ENCODE results near the gene SLC25A30.
A peak's percentile ranks its signal among the peaks of the same experiment; 100 is the strongest.

Gene SLC25A30

DNA sequence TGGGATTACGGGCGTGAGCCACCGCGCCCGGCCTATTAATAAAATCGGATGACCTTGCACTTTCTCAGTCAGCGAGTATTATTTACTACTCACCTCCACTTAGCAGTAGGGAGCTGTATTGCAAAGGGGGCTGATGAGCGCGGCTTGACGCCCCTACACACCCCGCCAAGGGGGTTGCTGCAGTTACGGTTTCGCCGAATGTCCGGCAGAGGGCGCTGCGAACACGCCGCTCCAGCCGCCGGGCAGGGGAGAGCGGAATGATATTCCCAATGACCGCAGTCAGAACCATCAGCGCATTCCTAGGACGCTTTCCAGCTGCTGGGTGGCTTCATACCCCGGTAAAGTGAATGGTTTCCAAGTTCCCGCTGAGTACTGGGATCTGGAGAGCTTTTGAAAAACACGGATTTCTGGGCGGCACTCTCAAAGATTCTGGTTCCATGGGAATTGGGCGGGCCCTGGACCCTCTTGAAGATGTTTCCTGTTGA, 47.2 kb downstream of the SLC25A30 start:
- H3K36me3 ChIP-seq (ENCODE audit: control insufficient read depth in 2 of 2, insufficient read depth in 2 of 2, low read length in 2 of 2): peaks cover 0 to 3% of the 10 kb centered on the region in 2 donors
- H3K9ac ChIP-seq (ENCODE audit: low read depth in 1 of 2, low read length in 2 of 2): no peak overlapping the region
- peaks cover 4 to 24% of the 10 kb centered on the region in 2 donors for H3K4me1 ChIP-seq (ENCODE audit: control insufficient read depth in 2 of 2, insufficient read depth in 2 of 2, low read length in 2 of 2)
- no peaks in the 10 kb centered on the region for H3K9me3 ChIP-seq (ENCODE audit: control insufficient read depth in 2 of 2, low read length in 2 of 2)
- no peak overlapping the region for H3K27ac ChIP-seq (ENCODE audit: low read depth in 2 of 2, low read length in 2 of 2)
- H3K27me3 ChIP-seq (ENCODE audit: control insufficient read depth in 2 of 2, insufficient read depth in 2 of 2, low read length in 2 of 2): no peaks in the 10 kb centered on the region
- H3K4me3 ChIP-seq (ENCODE audit: low read length in 2 of 2): no peak overlapping the region

DNA sequence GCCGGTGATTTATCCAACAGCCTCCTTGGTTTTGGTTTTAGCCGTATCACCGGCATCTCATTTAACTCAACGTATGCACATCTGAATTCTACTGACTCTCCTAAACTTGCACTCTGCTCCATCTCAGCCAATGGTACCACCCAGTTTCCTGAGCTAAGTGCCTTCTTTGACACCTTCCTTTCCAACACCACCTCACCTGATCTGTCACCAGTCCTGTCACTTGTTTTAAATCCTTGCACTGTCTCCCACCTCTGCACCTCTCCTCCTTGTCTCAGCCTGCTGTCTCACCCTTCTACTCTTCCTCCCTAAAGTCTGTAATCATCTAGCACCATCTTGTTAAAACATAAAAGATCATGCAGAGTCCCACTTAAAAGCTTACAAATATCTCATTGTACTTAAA, 49.1 kb downstream of the SLC25A30 start:
- Histone ChIP-seq H3K4me1 (ENCODE audit: control insufficient read depth in 2 of 2, insufficient read depth in 2 of 2, low read length in 2 of 2) (peaks cover 4 to 24% of the 10 kb centered on the region in 2 donors), H3K36me3 (ENCODE audit: control insufficient read depth in 2 of 2, insufficient read depth in 2 of 2, low read length in 2 of 2) (peaks cover 0 to 7% of the 10 kb centered on the region in 2 donors), H3K27ac (ENCODE audit: low read depth in 2 of 2, low read length in 2 of 2) (no peak overlapping the region), H3K9ac (ENCODE audit: low read depth in 1 of 2, low read length in 2 of 2) (no peak overlapping the region), H3K27me3 (ENCODE audit: control insufficient read depth in 2 of 2, insufficient read depth in 2 of 2, low read length in 2 of 2) (no peaks in the 10 kb centered on the region), H3K9me3 (ENCODE audit: control insufficient read depth in 2 of 2, low read length in 2 of 2) (no peaks in the 10 kb centered on the region), H3K4me3 (ENCODE audit: low read length in 2 of 2) (no peak overlapping the region)

DNA sequence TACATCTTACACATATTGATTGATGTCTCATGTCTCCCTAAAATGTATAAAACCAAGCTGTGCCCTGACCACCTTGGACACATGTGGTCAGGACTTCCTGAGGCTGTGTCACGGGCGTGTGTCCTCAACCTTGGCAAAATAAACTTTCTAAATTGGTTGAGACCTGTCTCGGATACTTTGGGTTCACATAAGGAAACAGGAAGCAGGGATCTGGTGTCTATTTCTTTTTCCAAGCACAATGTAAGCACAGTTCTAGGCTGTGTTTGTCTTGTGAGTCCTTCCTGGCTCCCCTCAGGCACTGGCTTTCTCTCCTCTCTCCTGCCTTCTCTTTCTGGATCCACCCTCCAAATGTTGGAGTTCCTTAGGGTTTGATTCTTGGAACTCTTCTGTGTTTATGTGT, 49.6 kb downstream of the SLC25A30 start:
- peak overlapping the region in 1 of 2 donors; percentile 34 for H3K27ac ChIP-seq (ENCODE audit: low read depth in 2 of 2, low read length in 2 of 2)
- no peaks in the 10 kb centered on the region for H3K27me3 ChIP-seq (ENCODE audit: control insufficient read depth in 2 of 2, insufficient read depth in 2 of 2, low read length in 2 of 2)
- peaks cover 4 to 23% of the 10 kb centered on the region in 2 donors for H3K4me1 ChIP-seq (ENCODE audit: control insufficient read depth in 2 of 2, insufficient read depth in 2 of 2, low read length in 2 of 2)
- no peaks in the 10 kb centered on the region for H3K9me3 ChIP-seq (ENCODE audit: control insufficient read depth in 2 of 2, low read length in 2 of 2)
- H3K4me3 ChIP-seq (ENCODE audit: low read length in 2 of 2): no peak overlapping the region
- no peak overlapping the region for H3K9ac ChIP-seq (ENCODE audit: low read depth in 1 of 2, low read length in 2 of 2)
- peaks cover 0 to 7% of the 10 kb centered on the region in 2 donors for H3K36me3 ChIP-seq (ENCODE audit: control insufficient read depth in 2 of 2, insufficient read depth in 2 of 2, low read length in 2 of 2)

DNA sequence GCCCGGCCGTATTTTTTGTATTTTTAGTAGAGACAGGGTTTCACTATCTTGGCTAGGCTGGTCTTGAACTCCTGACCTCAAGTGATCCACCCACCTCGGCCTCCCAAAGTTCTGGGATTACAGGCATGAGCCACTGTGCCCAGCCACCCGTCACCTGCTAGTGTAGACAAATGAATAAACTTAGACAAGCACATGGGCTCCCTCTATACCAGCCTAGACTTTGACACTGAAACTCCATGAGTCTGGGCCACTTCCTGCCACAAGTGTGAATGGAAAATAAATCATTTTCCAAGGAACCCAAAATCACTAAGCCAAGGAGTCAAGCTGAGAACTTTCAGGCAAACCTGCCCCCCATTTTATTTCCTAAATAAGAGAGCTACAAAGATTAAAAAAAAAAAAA, 50.2 kb downstream of the SLC25A30 start:
- Histone ChIP-seq H3K27ac (ENCODE audit: low read depth in 2 of 2, low read length in 2 of 2) (peak overlapping the region in 1 of 2 donors; percentile 34), H3K4me3 (ENCODE audit: low read length in 2 of 2) (no peak overlapping the region), H3K9ac (ENCODE audit: low read depth in 1 of 2, low read length in 2 of 2) (no peak overlapping the region), H3K27me3 (ENCODE audit: control insufficient read depth in 2 of 2, insufficient read depth in 2 of 2, low read length in 2 of 2) (no peaks in the 10 kb centered on the region), H3K4me1 (ENCODE audit: control insufficient read depth in 2 of 2, insufficient read depth in 2 of 2, low read length in 2 of 2) (peaks cover 4 to 17% of the 10 kb centered on the region in 2 donors), H3K36me3 (ENCODE audit: control insufficient read depth in 2 of 2, insufficient read depth in 2 of 2, low read length in 2 of 2) (peaks cover 0 to 7% of the 10 kb centered on the region in 2 donors), H3K9me3 (ENCODE audit: control insufficient read depth in 2 of 2, low read length in 2 of 2) (no peaks in the 10 kb centered on the region)

DNA sequence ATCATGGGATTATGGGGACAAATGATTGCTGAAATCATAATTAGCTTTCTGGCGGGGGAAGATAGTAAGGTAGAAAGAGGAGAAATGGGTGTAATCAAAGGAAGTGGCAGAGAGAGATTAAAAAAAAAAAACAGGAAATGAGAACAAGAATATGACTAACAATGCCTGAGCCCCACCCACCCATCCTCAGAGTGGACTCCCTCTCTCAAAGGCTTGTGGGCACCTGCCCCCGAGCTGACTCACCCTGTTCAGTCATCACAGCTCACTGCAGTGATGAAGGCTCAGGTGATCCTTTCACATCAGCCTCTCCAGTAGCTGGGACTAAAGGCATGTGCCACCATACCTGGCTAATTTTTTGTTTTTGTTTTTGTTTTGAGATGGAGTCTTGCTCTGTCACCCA, 50.8 kb downstream of the SLC25A30 start:
- no peaks in the 10 kb centered on the region for H3K9me3 ChIP-seq (ENCODE audit: control insufficient read depth in 2 of 2, low read length in 2 of 2)
- peaks cover 5 to 12% of the 10 kb centered on the region in 2 donors for H3K36me3 ChIP-seq (ENCODE audit: control insufficient read depth in 2 of 2, insufficient read depth in 2 of 2, low read length in 2 of 2)
- H3K27me3 ChIP-seq (ENCODE audit: control insufficient read depth in 2 of 2, insufficient read depth in 2 of 2, low read length in 2 of 2): no peaks in the 10 kb centered on the region
- peaks cover 0 to 11% of the 10 kb centered on the region in 2 donors for H3K4me1 ChIP-seq (ENCODE audit: control insufficient read depth in 2 of 2, insufficient read depth in 2 of 2, low read length in 2 of 2)
- H3K27ac ChIP-seq (ENCODE audit: low read depth in 2 of 2, low read length in 2 of 2): peak overlapping the region in 1 of 2 donors; percentile 27
- no peak overlapping the region for H3K9ac ChIP-seq (ENCODE audit: low read depth in 1 of 2, low read length in 2 of 2)
- H3K4me3 ChIP-seq (ENCODE audit: low read length in 2 of 2): no peak overlapping the region

DNA sequence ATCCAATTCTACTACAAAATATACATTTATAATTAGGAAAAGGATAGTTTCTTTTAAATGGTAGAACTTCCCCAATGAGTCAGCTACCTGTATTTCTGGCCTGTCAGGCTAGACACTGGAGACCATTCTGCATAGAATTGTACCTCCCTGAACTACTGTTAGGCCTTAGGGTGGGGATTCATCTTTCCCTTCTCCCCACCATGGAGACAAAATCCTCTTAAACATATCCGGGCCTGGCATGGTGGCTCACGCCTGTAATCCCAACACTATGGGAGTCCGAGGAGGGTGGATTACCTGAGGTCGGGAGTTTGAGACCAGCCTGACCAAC, 52.7 kb downstream of the SLC25A30 start:
- Histone ChIP-seq H3K9ac (ENCODE audit: low read depth in 1 of 2, low read length in 2 of 2) (no peak overlapping the region), H3K36me3 (ENCODE audit: control insufficient read depth in 2 of 2, insufficient read depth in 2 of 2, low read length in 2 of 2) (peaks cover 9 to 15% of the 10 kb centered on the region in 2 donors), H3K9me3 (ENCODE audit: control insufficient read depth in 2 of 2, low read length in 2 of 2) (no peaks in the 10 kb centered on the region), H3K4me1 (ENCODE audit: control insufficient read depth in 2 of 2, insufficient read depth in 2 of 2, low read length in 2 of 2) (peaks cover 0 to 6% of the 10 kb centered on the region in 2 donors), H3K27ac (ENCODE audit: low read depth in 2 of 2, low read length in 2 of 2) (no peak overlapping the region), H3K27me3 (ENCODE audit: control insufficient read depth in 2 of 2, insufficient read depth in 2 of 2, low read length in 2 of 2) (no peaks in the 10 kb centered on the region), H3K4me3 (ENCODE audit: low read length in 2 of 2) (no peak overlapping the region)

DNA sequence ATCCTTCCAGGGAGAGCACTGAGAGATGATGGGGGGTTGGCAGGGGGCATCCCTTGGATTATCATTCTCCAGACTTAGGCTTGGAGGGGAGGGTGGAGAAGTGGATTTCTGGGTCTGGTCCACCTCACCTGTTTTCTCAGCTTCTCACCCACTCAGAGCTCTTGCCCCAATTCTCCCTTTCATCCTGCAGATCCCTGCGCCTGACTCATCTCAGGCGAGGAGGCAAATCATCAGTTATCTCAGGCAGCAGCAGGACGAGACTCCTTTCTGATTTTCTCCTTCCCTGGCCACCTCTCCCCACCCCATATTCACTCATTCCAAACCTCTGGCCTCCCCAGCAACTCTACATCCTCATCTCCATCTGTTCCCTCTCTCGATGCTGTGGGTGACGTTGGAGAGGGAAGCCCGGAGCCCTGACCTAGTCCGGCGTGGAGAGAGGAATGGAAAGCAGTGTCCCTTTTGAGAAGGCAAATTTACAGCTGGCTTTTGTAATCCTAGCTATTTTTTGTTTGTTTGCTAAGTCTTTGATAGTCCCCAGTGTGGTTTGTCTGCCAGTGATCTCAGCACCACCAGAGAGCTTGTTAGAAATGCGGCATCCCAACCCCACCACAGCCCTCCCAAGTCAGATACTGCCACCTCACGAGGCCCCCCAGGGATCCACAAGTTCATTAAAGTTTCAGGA, 53.2 kb downstream of the SLC25A30 start:
- Histone ChIP-seq H3K27ac (ENCODE audit: low read depth in 2 of 2, low read length in 2 of 2) (no peak overlapping the region), H3K9me3 (ENCODE audit: control insufficient read depth in 2 of 2, low read length in 2 of 2) (no peaks in the 10 kb centered on the region), H3K36me3 (ENCODE audit: control insufficient read depth in 2 of 2, insufficient read depth in 2 of 2, low read length in 2 of 2) (peaks cover 9 to 19% of the 10 kb centered on the region in 2 donors), H3K27me3 (ENCODE audit: control insufficient read depth in 2 of 2, insufficient read depth in 2 of 2, low read length in 2 of 2) (no peaks in the 10 kb centered on the region), H3K9ac (ENCODE audit: low read depth in 1 of 2, low read length in 2 of 2) (no peak overlapping the region), H3K4me1 (ENCODE audit: control insufficient read depth in 2 of 2, insufficient read depth in 2 of 2, low read length in 2 of 2) (peaks cover 0 to 6% of the 10 kb centered on the region in 2 donors), H3K4me3 (ENCODE audit: low read length in 2 of 2) (no peak overlapping the region)

DNA sequence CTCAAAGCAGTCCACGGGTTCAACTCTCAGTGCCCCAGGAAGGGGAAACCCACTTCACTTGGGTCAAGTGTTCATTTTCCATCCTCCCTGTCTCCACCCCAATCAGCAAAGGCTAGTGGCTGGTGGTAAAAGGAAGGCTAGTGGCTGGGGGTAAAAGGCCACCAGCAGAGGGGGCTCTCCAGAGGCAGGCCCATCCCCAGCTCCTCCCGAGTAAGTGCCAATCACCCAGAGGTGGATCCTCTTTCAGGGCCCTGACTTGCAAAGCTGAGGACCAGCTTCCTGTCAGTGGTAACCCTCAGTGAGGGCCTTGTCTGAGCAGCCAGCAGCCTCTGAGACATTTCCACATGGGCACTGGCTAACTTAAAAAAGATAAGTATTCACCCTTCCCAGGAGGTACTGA, 55.2 kb downstream of the SLC25A30 start:
- Histone ChIP-seq H3K9ac (ENCODE audit: low read depth in 1 of 2, low read length in 2 of 2) (no peak overlapping the region), H3K4me3 (ENCODE audit: low read length in 2 of 2) (no peak overlapping the region), H3K27me3 (ENCODE audit: control insufficient read depth in 2 of 2, insufficient read depth in 2 of 2, low read length in 2 of 2) (no peaks in the 10 kb centered on the region), H3K27ac (ENCODE audit: low read depth in 2 of 2, low read length in 2 of 2) (no peak overlapping the region), H3K4me1 (ENCODE audit: control insufficient read depth in 2 of 2, insufficient read depth in 2 of 2, low read length in 2 of 2) (no peaks in the 10 kb centered on the region), H3K36me3 (ENCODE audit: control insufficient read depth in 2 of 2, insufficient read depth in 2 of 2, low read length in 2 of 2) (peaks cover 9 to 16% of the 10 kb centered on the region in 2 donors), H3K9me3 (ENCODE audit: control insufficient read depth in 2 of 2, low read length in 2 of 2) (no peaks in the 10 kb centered on the region)

DNA sequence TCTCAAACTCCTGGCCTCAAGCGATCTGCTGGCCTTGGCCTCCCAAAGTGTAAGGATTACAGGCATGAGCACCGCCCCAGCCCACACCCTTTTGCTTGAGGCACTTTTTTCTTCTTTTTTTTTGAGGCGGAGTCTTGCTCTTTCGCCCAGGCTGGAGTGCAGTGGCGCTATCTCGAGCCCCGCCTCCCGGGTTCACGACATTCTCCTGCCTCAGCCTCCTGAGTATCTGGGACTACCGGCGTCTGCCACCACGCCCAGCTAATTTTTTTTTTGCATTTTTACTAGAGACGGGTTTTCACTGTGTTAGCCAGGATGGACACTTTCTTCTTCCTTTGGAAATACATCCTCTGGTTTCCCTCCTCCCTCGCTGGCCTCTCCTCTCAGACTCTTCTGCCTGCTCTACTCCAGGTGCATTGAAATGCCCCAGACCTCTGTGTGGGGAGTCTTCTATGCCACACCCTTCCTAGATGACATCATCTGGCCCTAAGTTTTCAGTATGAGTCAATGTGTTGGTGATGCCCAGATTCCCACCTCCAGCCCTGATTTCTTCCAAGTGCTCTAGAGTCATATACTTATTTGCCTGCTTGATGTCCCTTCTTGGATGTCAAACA, 56.5 kb downstream of the SLC25A30 start:
- no peaks in the 10 kb centered on the region for H3K4me1 ChIP-seq (ENCODE audit: control insufficient read depth in 2 of 2, insufficient read depth in 2 of 2, low read length in 2 of 2)
- H3K4me3 ChIP-seq (ENCODE audit: low read length in 2 of 2): no peak overlapping the region
- H3K36me3 ChIP-seq (ENCODE audit: control insufficient read depth in 2 of 2, insufficient read depth in 2 of 2, low read length in 2 of 2): peaks cover 12 to 16% of the 10 kb centered on the region in 2 donors
- H3K9ac ChIP-seq (ENCODE audit: low read depth in 1 of 2, low read length in 2 of 2): no peak overlapping the region
- no peaks in the 10 kb centered on the region for H3K9me3 ChIP-seq (ENCODE audit: control insufficient read depth in 2 of 2, low read length in 2 of 2)
- H3K27me3 ChIP-seq (ENCODE audit: control insufficient read depth in 2 of 2, insufficient read depth in 2 of 2, low read length in 2 of 2): no peaks in the 10 kb centered on the region
- H3K27ac ChIP-seq (ENCODE audit: low read depth in 2 of 2, low read length in 2 of 2): no peak overlapping the region

DNA sequence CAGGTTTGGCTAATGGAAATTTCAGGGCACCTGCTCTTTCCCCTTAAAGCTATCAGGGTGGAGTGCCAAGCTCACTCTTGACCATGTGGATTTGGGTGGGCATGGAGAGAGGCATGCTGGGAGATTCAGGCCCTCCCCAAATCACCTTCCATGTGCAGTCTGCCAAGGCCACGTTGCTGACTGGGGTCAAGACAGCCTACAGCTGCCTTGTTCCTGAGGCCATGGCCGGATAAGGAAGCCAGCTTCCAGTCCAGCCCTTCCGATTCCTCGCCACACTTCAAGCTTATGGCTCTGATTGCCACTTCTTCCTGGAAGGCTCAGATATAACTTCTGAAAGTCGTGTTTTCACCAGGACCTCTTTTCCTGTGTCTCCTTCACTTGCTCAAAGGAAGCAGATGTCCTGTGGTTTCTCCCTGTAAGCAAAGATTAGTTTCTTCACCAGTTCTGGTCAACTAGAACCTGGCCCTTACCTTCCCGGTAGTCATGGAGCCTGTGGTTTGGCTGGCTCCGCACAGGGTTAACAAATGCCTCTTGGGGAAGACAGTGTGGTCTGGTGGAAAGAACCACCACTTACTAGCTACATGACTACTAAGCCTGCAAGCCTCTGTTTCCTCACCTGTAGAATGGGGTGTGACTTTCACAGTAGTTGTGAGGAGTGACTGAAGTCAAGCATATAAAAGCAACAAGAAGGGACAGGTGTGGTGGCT, 61.1 kb downstream of the SLC25A30 start:
- Histone ChIP-seq H3K9ac (ENCODE audit: low read depth in 1 of 2, low read length in 2 of 2) (no peak overlapping the region), H3K4me3 (ENCODE audit: low read length in 2 of 2) (no peak overlapping the region), H3K27ac (ENCODE audit: low read depth in 2 of 2, low read length in 2 of 2) (no peak overlapping the region), H3K4me1 (ENCODE audit: control insufficient read depth in 2 of 2, insufficient read depth in 2 of 2, low read length in 2 of 2) (no peaks in the 10 kb centered on the region), H3K36me3 (ENCODE audit: control insufficient read depth in 2 of 2, insufficient read depth in 2 of 2, low read length in 2 of 2) (peaks cover 11 to 24% of the 10 kb centered on the region in 2 donors), H3K27me3 (ENCODE audit: control insufficient read depth in 2 of 2, insufficient read depth in 2 of 2, low read length in 2 of 2) (no peaks in the 10 kb centered on the region), H3K9me3 (ENCODE audit: control insufficient read depth in 2 of 2, low read length in 2 of 2) (no peaks in the 10 kb centered on the region)
